IPS-18c (cell line): ENCODE measurements around the gene RABL6.
"Not testable (repeated sequence)": the region's sequence is repeated elsewhere in the genome, so short reads cannot be mapped to it uniquely, and the experiment has no call there.

Experiments used
- H3K4me3 ChIP-seq: 2 replicates; pipeline ENCODE4 v1.7.0; 2013; ENCODE audit warnings: low read depth, mild to moderate bottlenecking, low read length, moderate library complexity; ENCODE audit not compliant: insufficient read depth
- H3K9me3 ChIP-seq: one replicate; pipeline ENCODE4 v1.6.1; 2013; ENCODE audit warnings: mild to moderate bottlenecking, low read length, moderate library complexity; ENCODE audit not compliant: control insufficient read depth, insufficient read depth

RABL6 gene

GRCh38 chr9:136837146-136837855 is 29.6 kb downstream of the RABL6 start:
- H3K9me3 ChIP-seq, result no peaks in the 10 kb centered on the region
- no peak overlapping the region for H3K4me3 ChIP-seq

GRCh38 chr9:136837856-136838277 is 30.1 kb downstream of the RABL6 start:
- not testable (repeated sequence) for H3K4me3 ChIP-seq, H3K9me3 ChIP-seq

- H3K4me3 ChIP-seq, result no peak overlapping the region
- H3K9me3 ChIP-seq, result no peaks in the 10 kb centered on the region
These were observed 30.8 kb downstream of the RABL6 start for GRCh38 chr9:136838314-136839228.

- Histone ChIP-seq H3K4me3 (no peak overlapping the region), H3K9me3 (no peaks in the 10 kb centered on the region)
These were observed 31.7 kb downstream of the RABL6 start for GRCh38 chr9:136839229-136840139.

GRCh38 chr9:136840140-136840876 is 32.6 kb downstream of the RABL6 start:
- H3K4me3 ChIP-seq, result no peak overlapping the region
- peaks cover under 1% of the 10 kb centered on the region for H3K9me3 ChIP-seq

- Histone ChIP-seq H3K4me3 (no peak overlapping the region), H3K9me3 (peaks cover 2% of the 10 kb centered on the region)
These were observed 33.3 kb downstream of the RABL6 start for GRCh38 chr9:136840877-136841645.

GRCh38 chr9:136841646-136842379 is 34.1 kb downstream of the RABL6 start:
- not testable (repeated sequence) for H3K4me3 ChIP-seq, H3K9me3 ChIP-seq

GRCh38 chr9:136842380-136842948 is 34.7 kb downstream of the RABL6 start, which contains the start of gene AJM1:
Gene AJM1, plus strand, starts transcription at chr9:136842478. Its CDS starts 1,937 bp downstream, at chr9:136844415.
- not testable (repeated sequence) for H3K9me3 ChIP-seq, H3K4me3 ChIP-seq

- H3K4me3 ChIP-seq, result not testable (repeated sequence)
These were observed 35.5 kb downstream of the RABL6 start for GRCh38 chr9:136843159-136843800.

GRCh38 chr9:136843801-136844740 is 36.3 kb downstream of the RABL6 start:
- not testable (repeated sequence) for H3K4me3 ChIP-seq, H3K9me3 ChIP-seq

More at GRCh38 chr9:136843159-136843800, 35.5 kb downstream of the RABL6 start:
- H3K9me3 ChIP-seq, result not testable (repeated sequence)

- peaks cover 2% of the 10 kb centered on the region for H3K9me3 ChIP-seq
- H3K4me3 ChIP-seq, result no peak overlapping the region
These were observed 37.2 kb downstream of the RABL6 start for GRCh38 chr9:136844761-136845464.

GRCh38 chr9:136845465-136846260 is 37.9 kb downstream of the RABL6 start:
- no peak overlapping the region for H3K4me3 ChIP-seq

More at GRCh38 chr9:136845465-136846260, 37.9 kb downstream of the RABL6 start:
- peaks cover 2% of the 10 kb centered on the region for H3K9me3 ChIP-seq
